Sigmoid colon (tissue), 4 donors: ENCODE measurements around the gene CRYBG3.

Source experiments
- CTCF ChIP-seq, 4 experiments: fragments of 450-650 bp in 3 of 4; fragments of 200-600 bp in 1 of 4; IDR thresholded peaks; one replicate each; pipeline ENCODE4 v1.5.1; 2016 to 2019; ENCODE audit warnings: antibody characterized with exemption in 4 of 4, mild to moderate bottlenecking in 3 of 4, moderate library complexity in 2 of 4
- POLR2A ChIP-seq, 2 donors: fragments of 450-650 bp; IDR thresholded peaks; one replicate each; pipeline ENCODE4 v1.6.1; 2016; ENCODE audit warnings: antibody characterized with exemption in 2 of 2, mild to moderate bottlenecking in 2 of 2, moderate library complexity in 2 of 2
- POLR2AphosphoS5 ChIP-seq, 4 donors: sonication (generic); formaldehyde crosslinking; IDR thresholded peaks; one replicate each; pipeline ENCODE4 v1.6.1; 2017; ENCODE audit warnings: antibody characterized with exemption in 4 of 4

- TF ChIP-seq CTCF (IDR thresholded peaks at IDR 0.05) (no peak), POLR2AphosphoS5 (IDR thresholded peaks at IDR 0.05) (no peak), POLR2A (IDR thresholded peaks at IDR 0.05) (no peak)
Measured at GRCh38 chr3:97914388-97914787, 92.6 kb downstream of the CRYBG3 start.
